A549 (cell line): ENCODE results near the gene NKAIN2.

Source experiments
- ATOH8 ChIP-seq: fragments of 250-450 bp; sonication (Bioruptor Pico); IDR thresholded peaks from 2 replicates; pipeline ENCODE4 v1.5.0; 2020; ENCODE audit warnings: low read depth, mild to moderate bottlenecking, moderate library complexity
- BHLHE40 ChIP-seq: IDR thresholded peaks from 2 replicates; pipeline ENCODE4 v1.6.1; 2012; ENCODE audit warnings: low read depth, low read length, inconsistent platforms
- CHD2 ChIP-seq: fragments of 150-350 bp; IDR thresholded peaks from 2 replicates; pipeline ENCODE4 v1.6.1; 2014; ENCODE audit warnings: low read length; ENCODE audit not compliant: partially characterized antibody
- CTCF ChIP-seq: fragments of >200 bp; sonication (Bioruptor Twin); formaldehyde crosslinking; IDR thresholded peaks from 3 replicates; pipeline ENCODE4 v1.5.1; 2016
- EHMT2 ChIP-seq: fragments of 200-600 bp; sonication (generic); IDR thresholded peaks from 2 replicates; pipeline ENCODE4 v1.6.1; 2016; ENCODE audit warnings: antibody characterized with exemption, low read depth, mild to moderate bottlenecking, moderate library complexity
- EP300 ChIP-seq, 2 experiments: fragments of >200 bp; sonication (Bioruptor Twin); formaldehyde crosslinking; IDR thresholded peaks; 2 replicates in 1 of 2; 3 replicates in 1 of 2; pipeline ENCODE4 v1.6.1; 2016 to 2017
- JUN ChIP-seq, 2 experiments: fragments of >200 bp; sonication (Bioruptor Twin); formaldehyde crosslinking; IDR thresholded peaks; 2 replicates in 1 of 2; 3 replicates in 1 of 2; pipeline ENCODE4 v1.6.1; 2016 to 2017
- KDM1A ChIP-seq: fragments of 200-600 bp; sonication (generic); IDR thresholded peaks from 2 replicates; pipeline ENCODE4 v1.6.1; 2016; ENCODE audit warnings: low read depth, mild to moderate bottlenecking
- MAX ChIP-seq: IDR thresholded peaks from 2 replicates; pipeline ENCODE4 v1.6.1; 2012
- POLR2A ChIP-seq: IDR thresholded peaks from 2 replicates; pipeline ENCODE4 v1.6.1; 2012; ENCODE audit warnings: mild to moderate bottlenecking, low read length
- POLR2AphosphoS2 ChIP-seq: conservative IDR thresholded peaks from 2 replicates; pipeline ENCODE4 v1.6.1; 2012; ENCODE audit warnings: low read length, improper control_type of control experiment, inconsistent platforms
- SREBF2 ChIP-seq: fragments of 450-650 bp; IDR thresholded peaks from 2 replicates; pipeline ENCODE4 v1.6.1; 2014; ENCODE audit warnings: mild to moderate bottlenecking, moderate library complexity
- ZSCAN20 ChIP-seq: fragments of 250-450 bp; sonication (Bioruptor Pico); IDR thresholded peaks from 2 replicates; pipeline ENCODE4 v1.8.0; 2022; ENCODE audit warnings: mild to moderate bottlenecking, moderate library complexity

DNA sequence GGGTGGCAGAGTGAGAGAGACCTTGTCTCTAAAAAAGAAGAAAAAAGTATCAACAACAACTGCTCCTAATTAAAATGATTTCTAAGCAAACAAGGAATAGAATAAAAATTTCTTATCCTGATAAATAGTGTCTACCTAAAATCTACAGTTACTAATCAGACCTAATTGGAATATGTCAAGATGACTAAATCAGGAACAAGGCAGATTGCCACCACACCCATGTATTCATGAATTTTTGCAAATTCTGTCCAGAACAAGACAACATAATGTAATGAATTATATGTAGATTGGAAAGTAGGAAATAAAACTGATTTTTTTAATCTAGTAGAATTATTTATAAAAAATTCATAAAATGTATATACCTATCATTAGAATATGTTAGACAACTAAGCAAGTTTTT is 339.8 kb downstream of the NKAIN2 start:
- TF ChIP-seq CTCF (no peak), POLR2A (no peak), ZSCAN20 (CRISPR knock-in tag) (no peak), ATOH8 (CRISPR knock-in tag) (no peak), POLR2AphosphoS2 (no peak), KDM1A (no peak), MAX (no peak), EP300 (IDR thresholded peaks at IDR 0.05) (no peak), JUN (IDR thresholded peaks at IDR 0.05) (no peak), BHLHE40 (no peak), SREBF2 (no peak), CHD2 (no peak), EHMT2 (no peak)
